GM21737 (cell line): ENCODE results near the gene BCORL1.

Experiments used
- ATAC-seq: cut with Tn5 transposase; IDR thresholded peaks from one replicate; pipeline ENCODE4 v1.9.1; 2021; ENCODE audit warnings: mild to moderate bottlenecking, moderate library complexity; ENCODE audit not compliant: unreplicated experiment

BCORL1 gene

GRCh38 chrX:130012683-130013082 lies 30.2 kb downstream of the BCORL1 start:
- no peak for ATAC-seq

GRCh38 chrX:130013661-130014060 lies 31.2 kb downstream of the BCORL1 start:
- ATAC-seq = no peak

GRCh38 chrX:130014356-130014755 lies 31.9 kb downstream of the BCORL1 start:
- no peak for ATAC-seq

GRCh38 chrX:130014770-130015169 lies 32.3 kb downstream of the BCORL1 start:
- no peak for ATAC-seq

GRCh38 chrX:130015181-130015580 lies 32.7 kb downstream of the BCORL1 start:
- no peak for ATAC-seq

- ATAC-seq = no peak
Observed at GRCh38 chrX:130018143-130018542, 35.7 kb downstream of the BCORL1 start.

- ATAC-seq = no peak
Observed at GRCh38 chrX:130020661-130021324, 38.4 kb downstream of the BCORL1 start.

- peak; percentile 100 for ATAC-seq
Observed at GRCh38 chrX:130024127-130024526, 41.7 kb downstream of the BCORL1 start.

- no peak for ATAC-seq
Observed at GRCh38 chrX:130025256-130025655, 42.8 kb downstream of the BCORL1 start.

GRCh38 chrX:130027569-130027968 lies 45.1 kb downstream of the BCORL1 start:
- no peak for ATAC-seq

GRCh38 chrX:130028196-130028595 lies 45.8 kb downstream of the BCORL1 start:
- no peak for ATAC-seq

GRCh38 chrX:130030826-130031225 lies 48.4 kb downstream of the BCORL1 start:
- no peak for ATAC-seq

GRCh38 chrX:130032552-130032951 lies 50.1 kb downstream of the BCORL1 start:
- no peak for ATAC-seq

- ATAC-seq = no peak
Observed at GRCh38 chrX:130034178-130034577, 51.7 kb downstream of the BCORL1 start.

- no peak for ATAC-seq
Observed at GRCh38 chrX:130039847-130040246, 57.4 kb downstream of the BCORL1 start.

GRCh38 chrX:130047416-130047815 lies 65.0 kb downstream of the BCORL1 start:
- no peak for ATAC-seq

- no peak for ATAC-seq
Observed at GRCh38 chrX:130048686-130049222, 66.3 kb downstream of the BCORL1 start.

- ATAC-seq = no peak
Observed at GRCh38 chrX:130049821-130050220, 67.4 kb downstream of the BCORL1 start.

- no peak for ATAC-seq
Observed at GRCh38 chrX:130051176-130051845, 68.9 kb downstream of the BCORL1 start.

GRCh38 chrX:130053236-130053635 lies 70.8 kb downstream of the BCORL1 start:
- no peak for ATAC-seq

- ATAC-seq = no peak
Observed at GRCh38 chrX:130055103-130055502, 72.7 kb downstream of the BCORL1 start.

GRCh38 chrX:130055899-130056298 lies 73.5 kb downstream of the BCORL1 start:
- ATAC-seq = no peak
